Measurements from ENCODE around the gene TNFRSF17.

The TNFRSF17 gene

DNA sequence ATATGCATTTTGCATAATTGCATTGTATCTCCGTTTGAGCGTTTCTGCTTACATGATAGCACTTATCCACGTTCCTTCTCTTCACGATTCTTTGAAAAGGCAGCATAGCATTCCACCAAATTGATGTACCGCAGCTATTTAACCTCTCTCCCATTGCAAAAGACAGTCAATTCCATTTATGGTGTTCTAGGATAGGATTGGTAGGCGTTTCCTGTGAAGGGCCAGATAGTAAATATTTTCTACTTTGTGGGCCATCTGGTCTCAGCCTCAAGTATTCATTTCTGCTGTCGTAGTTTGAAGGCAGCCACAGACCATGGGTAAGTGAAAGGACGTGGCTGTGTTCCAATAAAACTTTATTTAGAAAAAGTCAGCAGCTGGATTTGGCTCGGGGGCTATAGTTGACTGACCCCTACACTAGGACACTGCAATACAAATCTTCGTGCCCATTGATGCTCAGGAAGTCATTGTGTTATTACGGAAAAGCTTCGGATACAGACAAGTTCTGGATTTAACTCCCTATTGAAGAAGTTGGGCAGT lies 21.6 kb downstream of the TNFRSF17 start:
- no peaks in the 10 kb centered on the region for H3K9me3 ChIP-seq (ENCODE audit: control insufficient read depth in 2 of 2, low read length in 2 of 2)
- H3K9ac ChIP-seq (ENCODE audit: low read depth in 1 of 2, low read length in 2 of 2), result no peak overlapping the region
- no peak overlapping the region for H3K4me3 ChIP-seq (ENCODE audit: low read length in 2 of 2)
- no peak overlapping the region for H3K27ac ChIP-seq (ENCODE audit: low read depth in 2 of 2, low read length in 2 of 2)
- H3K4me1 ChIP-seq (ENCODE audit: control insufficient read depth in 2 of 2, insufficient read depth in 2 of 2, low read length in 2 of 2), result no peaks in the 10 kb centered on the region
- no peaks in the 10 kb centered on the region for H3K36me3 ChIP-seq (ENCODE audit: control insufficient read depth in 2 of 2, insufficient read depth in 2 of 2, low read length in 2 of 2)
- no peaks in the 10 kb centered on the region for H3K27me3 ChIP-seq (ENCODE audit: control insufficient read depth in 2 of 2, insufficient read depth in 2 of 2, low read length in 2 of 2)

DNA sequence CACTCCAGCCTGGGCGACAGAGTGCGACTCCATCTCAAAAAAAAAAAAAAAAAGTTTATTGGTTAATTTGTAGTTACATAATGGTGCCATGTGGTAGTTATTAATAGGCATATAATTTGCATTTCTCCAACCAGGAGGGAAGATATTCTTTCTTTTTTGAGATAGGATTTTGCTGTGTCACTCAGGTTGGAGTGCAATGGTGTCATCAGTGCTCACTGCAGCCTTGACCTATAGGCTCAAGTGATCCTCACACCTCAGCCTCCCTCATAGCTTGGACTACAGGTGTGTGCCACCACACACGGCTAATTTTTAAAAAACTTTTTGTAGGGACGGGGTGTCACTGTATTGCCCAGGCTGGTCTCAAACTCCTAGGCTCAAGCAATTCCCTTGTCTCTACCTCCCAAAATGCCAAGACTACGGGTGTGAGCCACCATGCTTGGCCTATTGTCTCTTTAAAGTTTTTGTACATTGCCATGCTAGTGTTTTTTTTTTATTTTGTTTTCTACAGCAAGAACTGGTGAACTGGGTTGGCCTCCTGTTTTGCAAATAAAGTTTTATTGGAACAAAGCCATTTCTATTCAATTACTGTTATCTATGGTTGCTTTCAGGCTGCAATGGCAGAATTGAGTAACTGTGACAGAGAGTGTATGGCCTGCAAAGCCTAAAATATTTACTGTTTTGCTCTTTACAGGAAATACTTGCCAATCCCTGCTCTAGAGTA lies 23.4 kb downstream of the TNFRSF17 start:
- H3K27ac ChIP-seq (ENCODE audit: low read depth in 2 of 2, low read length in 2 of 2), result no peak overlapping the region
- H3K9ac ChIP-seq (ENCODE audit: low read depth in 1 of 2, low read length in 2 of 2), result no peak overlapping the region
- no peaks in the 10 kb centered on the region for H3K9me3 ChIP-seq (ENCODE audit: control insufficient read depth in 2 of 2, low read length in 2 of 2)
- no peaks in the 10 kb centered on the region for H3K36me3 ChIP-seq (ENCODE audit: control insufficient read depth in 2 of 2, insufficient read depth in 2 of 2, low read length in 2 of 2)
- no peak overlapping the region for H3K4me3 ChIP-seq (ENCODE audit: low read length in 2 of 2)
- H3K4me1 ChIP-seq (ENCODE audit: control insufficient read depth in 2 of 2, insufficient read depth in 2 of 2, low read length in 2 of 2), result no peaks in the 10 kb centered on the region
- H3K27me3 ChIP-seq (ENCODE audit: control insufficient read depth in 2 of 2, insufficient read depth in 2 of 2, low read length in 2 of 2), result no peaks in the 10 kb centered on the region

DNA sequence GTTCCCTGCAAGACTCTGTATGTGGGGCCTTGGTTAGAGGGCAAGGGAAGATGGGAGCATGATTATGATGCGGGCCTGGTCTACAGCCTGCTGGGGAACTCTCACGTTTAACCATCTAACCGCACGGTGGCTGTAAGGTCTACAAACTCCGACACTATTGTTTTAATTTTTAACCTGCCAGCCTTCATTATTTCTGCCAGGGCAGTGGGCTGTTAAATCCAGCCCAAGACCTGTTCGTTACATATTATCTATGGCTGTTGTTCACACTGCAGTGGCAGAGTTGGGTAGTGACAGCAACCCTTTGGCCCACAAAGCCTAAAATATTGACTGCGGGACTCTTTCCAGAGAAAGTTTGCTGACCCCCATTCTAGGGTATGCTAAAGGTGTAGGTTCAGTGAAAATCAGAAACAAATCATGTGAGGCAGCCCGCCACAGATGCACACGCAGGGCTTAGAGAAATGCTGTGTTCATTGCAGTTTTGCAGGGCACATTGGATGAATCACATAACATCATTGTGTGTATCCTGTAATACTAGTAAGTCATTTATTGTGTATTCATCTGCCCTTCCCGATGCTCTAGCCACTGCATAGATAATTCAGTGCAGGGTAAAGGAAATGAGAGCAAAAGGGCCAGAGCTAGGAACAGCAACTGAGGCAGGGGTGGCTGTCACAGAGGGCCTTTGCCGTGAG lies 25.8 kb downstream of the TNFRSF17 start:
- H3K27ac ChIP-seq (ENCODE audit: low read depth in 2 of 2, low read length in 2 of 2), result no peak overlapping the region
- no peak overlapping the region for H3K9ac ChIP-seq (ENCODE audit: low read depth in 1 of 2, low read length in 2 of 2)
- H3K9me3 ChIP-seq (ENCODE audit: control insufficient read depth in 2 of 2, low read length in 2 of 2), result no peaks in the 10 kb centered on the region
- no peaks in the 10 kb centered on the region for H3K4me1 ChIP-seq (ENCODE audit: control insufficient read depth in 2 of 2, insufficient read depth in 2 of 2, low read length in 2 of 2)
- no peaks in the 10 kb centered on the region for H3K27me3 ChIP-seq (ENCODE audit: control insufficient read depth in 2 of 2, insufficient read depth in 2 of 2, low read length in 2 of 2)
- no peaks in the 10 kb centered on the region for H3K36me3 ChIP-seq (ENCODE audit: control insufficient read depth in 2 of 2, insufficient read depth in 2 of 2, low read length in 2 of 2)
- no peak overlapping the region for H3K4me3 ChIP-seq (ENCODE audit: low read length in 2 of 2)

DNA sequence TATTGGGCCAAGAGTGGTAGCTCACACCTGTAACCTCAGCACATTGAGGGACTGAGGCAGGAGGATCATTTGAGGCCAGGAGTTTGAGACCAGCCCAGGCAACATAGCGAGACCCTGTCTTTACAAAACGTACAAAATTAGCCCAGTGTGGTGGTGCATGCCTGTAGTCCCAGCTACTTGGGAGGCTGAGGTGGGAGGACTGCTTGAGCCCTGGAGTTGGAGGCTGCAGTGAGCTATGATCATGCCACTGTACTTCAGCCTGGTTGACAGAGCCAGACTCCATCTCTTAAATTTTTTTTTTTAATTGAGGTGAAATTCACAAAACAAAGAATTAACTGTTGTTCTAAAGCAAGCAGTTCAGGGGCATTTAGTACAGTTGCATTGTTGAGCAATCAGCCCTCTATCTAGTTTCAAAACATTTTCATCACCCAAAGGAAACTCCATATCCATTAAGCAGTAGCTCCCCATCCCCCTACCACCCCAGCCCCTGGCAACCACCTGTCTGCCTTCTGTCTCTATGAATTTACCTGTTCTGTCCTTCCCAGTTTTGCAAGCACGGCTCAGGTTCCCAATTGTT lies 27.1 kb downstream of the TNFRSF17 start:
- H3K9me3 ChIP-seq (ENCODE audit: control insufficient read depth in 2 of 2, low read length in 2 of 2), result no peaks in the 10 kb centered on the region
- H3K36me3 ChIP-seq (ENCODE audit: control insufficient read depth in 2 of 2, insufficient read depth in 2 of 2, low read length in 2 of 2), result no peaks in the 10 kb centered on the region
- H3K27ac ChIP-seq (ENCODE audit: low read depth in 2 of 2, low read length in 2 of 2), result no peak overlapping the region
- no peaks in the 10 kb centered on the region for H3K4me1 ChIP-seq (ENCODE audit: control insufficient read depth in 2 of 2, insufficient read depth in 2 of 2, low read length in 2 of 2)
- no peaks in the 10 kb centered on the region for H3K27me3 ChIP-seq (ENCODE audit: control insufficient read depth in 2 of 2, insufficient read depth in 2 of 2, low read length in 2 of 2)
- H3K9ac ChIP-seq (ENCODE audit: low read depth in 1 of 2, low read length in 2 of 2), result no peak overlapping the region
- no peak overlapping the region for H3K4me3 ChIP-seq (ENCODE audit: low read length in 2 of 2)

- H3K9me3 ChIP-seq (ENCODE audit: control insufficient read depth in 2 of 2, low read length in 2 of 2), result no peaks in the 10 kb centered on the region
- no peak overlapping the region for H3K4me3 ChIP-seq (ENCODE audit: low read length in 2 of 2)
- no peaks in the 10 kb centered on the region for H3K27me3 ChIP-seq (ENCODE audit: control insufficient read depth in 2 of 2, insufficient read depth in 2 of 2, low read length in 2 of 2)
- no peak overlapping the region for H3K27ac ChIP-seq (ENCODE audit: low read depth in 2 of 2, low read length in 2 of 2)
- no peaks in the 10 kb centered on the region for H3K36me3 ChIP-seq (ENCODE audit: control insufficient read depth in 2 of 2, insufficient read depth in 2 of 2, low read length in 2 of 2)
- no peak overlapping the region for H3K9ac ChIP-seq (ENCODE audit: low read depth in 1 of 2, low read length in 2 of 2)
- H3K4me1 ChIP-seq (ENCODE audit: control insufficient read depth in 2 of 2, insufficient read depth in 2 of 2, low read length in 2 of 2), result no peaks in the 10 kb centered on the region
Observed at GRCh38 chr16:11992586-11993524, 27.8 kb downstream of the TNFRSF17 start.

GRCh38 chr16:11994143-11995119 lies 29.4 kb downstream of the TNFRSF17 start:
- Histone ChIP-seq H3K4me1 (ENCODE audit: control insufficient read depth in 2 of 2, insufficient read depth in 2 of 2, low read length in 2 of 2) (no peaks in the 10 kb centered on the region), H3K9ac (ENCODE audit: low read depth in 1 of 2, low read length in 2 of 2) (no peak overlapping the region), H3K9me3 (ENCODE audit: control insufficient read depth in 2 of 2, low read length in 2 of 2) (no peaks in the 10 kb centered on the region), H3K27me3 (ENCODE audit: control insufficient read depth in 2 of 2, insufficient read depth in 2 of 2, low read length in 2 of 2) (no peaks in the 10 kb centered on the region), H3K36me3 (ENCODE audit: control insufficient read depth in 2 of 2, insufficient read depth in 2 of 2, low read length in 2 of 2) (no peaks in the 10 kb centered on the region), H3K27ac (ENCODE audit: low read depth in 2 of 2, low read length in 2 of 2) (peak overlapping the region in 1 of 2 donors; percentile 44), H3K4me3 (ENCODE audit: low read length in 2 of 2) (no peak overlapping the region)

- Histone ChIP-seq H3K36me3 (ENCODE audit: control insufficient read depth in 2 of 2, insufficient read depth in 2 of 2, low read length in 2 of 2) (no peaks in the 10 kb centered on the region), H3K4me1 (ENCODE audit: control insufficient read depth in 2 of 2, insufficient read depth in 2 of 2, low read length in 2 of 2) (no peaks in the 10 kb centered on the region), H3K27ac (ENCODE audit: low read depth in 2 of 2, low read length in 2 of 2) (no peak overlapping the region), H3K27me3 (ENCODE audit: control insufficient read depth in 2 of 2, insufficient read depth in 2 of 2, low read length in 2 of 2) (no peaks in the 10 kb centered on the region), H3K9me3 (ENCODE audit: control insufficient read depth in 2 of 2, low read length in 2 of 2) (no peaks in the 10 kb centered on the region), H3K4me3 (ENCODE audit: low read length in 2 of 2) (no peak overlapping the region), H3K9ac (ENCODE audit: low read depth in 1 of 2, low read length in 2 of 2) (no peak overlapping the region)
Observed at GRCh38 chr16:11996433-11997330, 31.7 kb downstream of the TNFRSF17 start.

DNA sequence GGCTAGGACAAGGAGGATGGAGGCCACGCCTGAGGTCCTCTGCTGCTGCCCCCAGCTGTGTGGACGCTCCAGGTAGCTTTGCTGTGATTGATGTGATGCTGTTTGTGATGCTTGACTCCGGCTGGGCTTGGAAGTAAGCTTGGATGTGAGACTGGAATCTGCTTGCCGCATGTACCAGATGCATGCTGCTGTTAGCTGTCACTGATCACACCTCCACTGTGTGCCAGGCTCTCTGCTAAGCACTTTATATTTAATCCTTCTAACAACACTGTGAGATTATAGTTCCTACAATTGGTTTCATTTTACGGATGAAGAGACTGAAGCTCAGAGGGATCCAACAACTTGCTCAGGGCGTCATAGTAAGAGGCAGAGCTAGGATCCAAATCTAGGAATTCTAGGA lies 35.0 kb downstream of the TNFRSF17 start:
- no peaks in the 10 kb centered on the region for H3K4me1 ChIP-seq (ENCODE audit: control insufficient read depth in 2 of 2, insufficient read depth in 2 of 2, low read length in 2 of 2)
- H3K4me3 ChIP-seq (ENCODE audit: low read length in 2 of 2), result no peak overlapping the region
- no peak overlapping the region for H3K27ac ChIP-seq (ENCODE audit: low read depth in 2 of 2, low read length in 2 of 2)
- H3K9ac ChIP-seq (ENCODE audit: low read depth in 1 of 2, low read length in 2 of 2), result no peak overlapping the region
- no peaks in the 10 kb centered on the region for H3K9me3 ChIP-seq (ENCODE audit: control insufficient read depth in 2 of 2, low read length in 2 of 2)
- no peaks in the 10 kb centered on the region for H3K27me3 ChIP-seq (ENCODE audit: control insufficient read depth in 2 of 2, insufficient read depth in 2 of 2, low read length in 2 of 2)
- peaks cover 0 to 3% of the 10 kb centered on the region in 2 donors for H3K36me3 ChIP-seq (ENCODE audit: control insufficient read depth in 2 of 2, insufficient read depth in 2 of 2, low read length in 2 of 2)

Data from mucosa of rectum (tissue), 2 donors.